HTERT RPE-1 (cell line): ENCODE results near the gene PLEKHG4B.
"Not testable (repeated sequence)": the region's sequence is repeated elsewhere in the genome, so short reads cannot be mapped to it uniquely, and the experiment has no call there.

ENCODE experiments used
- in situ Hi-C: fragments of 300-500 bp; cut with MboI; formaldehyde crosslinking; loops from 4 replicates; pipeline ENCODE4 v1.14.3; 2020; ENCODE audit warnings: low sequenced_read_pairs

PLEKHG4B gene

GRCh38 chr5:154826-155225, 62.9 kb downstream of the PLEKHG4B start:
- in situ Hi-C loops, result no loop called here

GRCh38 chr5:155651-156410, 63.9 kb downstream of the PLEKHG4B start:
- in situ Hi-C loops, result no loop called here

GRCh38 chr5:156411-157072, 64.6 kb downstream of the PLEKHG4B start:
- in situ Hi-C loops, result no loop called here

- in situ Hi-C loops, result no loop called here
Observed at GRCh38 chr5:157126-157715, 65.3 kb downstream of the PLEKHG4B start.

GRCh38 chr5:157801-158200, 65.8 kb downstream of the PLEKHG4B start:
- in situ Hi-C loops, result no loop called here

- in situ Hi-C loops, result no loop called here
Observed at GRCh38 chr5:158807-159447, 67.0 kb downstream of the PLEKHG4B start.

GRCh38 chr5:159448-160172, 67.6 kb downstream of the PLEKHG4B start:
- in situ Hi-C loops, result no loop called here

GRCh38 chr5:160173-160510, 68.2 kb downstream of the PLEKHG4B start:
- in situ Hi-C loops, result no loop called here

GRCh38 chr5:160921-161802, 69.2 kb downstream of the PLEKHG4B start:
- in situ Hi-C loops, result no loop called here

- in situ Hi-C loops, result no loop called here
Observed at GRCh38 chr5:161803-162110, 69.8 kb downstream of the PLEKHG4B start.

- in situ Hi-C loops, result no loop called here
Observed at GRCh38 chr5:162190-162564, 70.2 kb downstream of the PLEKHG4B start.

GRCh38 chr5:162565-163337, 70.8 kb downstream of the PLEKHG4B start:
- in situ Hi-C loops, result no loop called here

GRCh38 chr5:163338-163620, 71.3 kb downstream of the PLEKHG4B start:
- in situ Hi-C loops, result no loop called here

GRCh38 chr5:163841-164240, 71.9 kb downstream of the PLEKHG4B start:
- in situ Hi-C loops, result no loop called here

- in situ Hi-C loops, result no loop called here
Observed at GRCh38 chr5:164244-164643, 72.3 kb downstream of the PLEKHG4B start.

GRCh38 chr5:164783-165182, 72.8 kb downstream of the PLEKHG4B start:
- in situ Hi-C loops, result not testable (repeated sequence)

- in situ Hi-C loops, result no loop called here
Observed at GRCh38 chr5:166441-167372, 74.7 kb downstream of the PLEKHG4B start.

GRCh38 chr5:167511-167910, 75.5 kb downstream of the PLEKHG4B start:
- in situ Hi-C loops, result no loop called here
